Mesendoderm (in vitro differentiated cells): Measurements from ENCODE around the gene DNAJC3.
"Not testable (repeated sequence)": the region's sequence is repeated elsewhere in the genome, so short reads cannot be mapped to it uniquely, and the experiment has no call there.

Experiments used
- DNase-seq: peaks from one replicate; pipeline ENCODE4 v3.0.0; 2013
- H2AK5ac ChIP-seq: 2 replicates; pipeline ENCODE4 v1.6.1; 2013; ENCODE audit warnings: low read length, inconsistent platforms
- H2BK120ac ChIP-seq: 2 replicates; pipeline ENCODE4 v1.6.1; 2013; ENCODE audit warnings: low read depth, mild to moderate bottlenecking, low read length, moderate library complexity, mixed read lengths
- H2BK15ac ChIP-seq: replicated peaks from 2 replicates; pipeline ENCODE4 v1.6.1; 2013; ENCODE audit warnings: low read depth, mild to moderate bottlenecking, moderate library complexity
- H2BK5ac ChIP-seq: 2 replicates; pipeline ENCODE4 v1.6.1; 2013; ENCODE audit warnings: low read length, inconsistent platforms
- H3K18ac ChIP-seq: 2 replicates; pipeline ENCODE4 v1.6.1; 2013; ENCODE audit warnings: mild to moderate bottlenecking, low read length, mixed read lengths
- H3K23ac ChIP-seq: one replicate; pipeline ENCODE4 v1.6.1; 2013; ENCODE audit warnings: low read length
- H3K27ac ChIP-seq: 2 replicates; pipeline ENCODE4 v1.5.1; 2013; ENCODE audit warnings: low read depth, mild to moderate bottlenecking, inconsistent platforms, low read length, moderate library complexity
- H3K27me3 ChIP-seq: 2 replicates; pipeline ENCODE4 v1.6.1; 2013; ENCODE audit warnings: low read length, control low read depth, mild to moderate bottlenecking, inconsistent platforms; ENCODE audit not compliant: insufficient read depth, poor library complexity
- H3K36me3 ChIP-seq: 2 replicates; pipeline ENCODE4 v1.6.1; 2013; ENCODE audit warnings: low read length, inconsistent platforms; ENCODE audit not compliant: control insufficient read depth, insufficient read depth
- H3K4ac ChIP-seq: one replicate; pipeline ENCODE4 v1.6.1; 2013; ENCODE audit warnings: low read depth, mild to moderate bottlenecking, low read length, moderate library complexity
- H3K4me1 ChIP-seq: 2 replicates; pipeline ENCODE4 v1.6.1; 2013; ENCODE audit warnings: low read depth, low read length, inconsistent platforms; ENCODE audit not compliant: control insufficient read depth
- H3K4me2 ChIP-seq: 2 replicates; pipeline ENCODE4 v1.6.1; 2013; ENCODE audit warnings: low read length
- H3K4me3 ChIP-seq: 2 replicates; pipeline ENCODE4 v1.5.1; 2013; ENCODE audit warnings: mild to moderate bottlenecking, low read length
- H3K56ac ChIP-seq: one replicate; pipeline ENCODE4 v1.6.1; 2013; ENCODE audit warnings: low read length
- H3K79me1 ChIP-seq: 2 replicates; pipeline ENCODE4 v1.6.1; 2013; ENCODE audit warnings: low read length, inconsistent platforms
- H3K79me2 ChIP-seq: 2 replicates; pipeline ENCODE4 v1.6.1; 2013; ENCODE audit warnings: mild to moderate bottlenecking, low read length; ENCODE audit not compliant: control insufficient read depth, insufficient read depth
- H3K9ac ChIP-seq: 2 replicates; pipeline ENCODE4 v1.6.1; 2013; ENCODE audit warnings: low read length, inconsistent platforms
- H4K5ac ChIP-seq: one replicate; pipeline ENCODE4 v1.6.1; 2013; ENCODE audit warnings: low read length
- H4K8ac ChIP-seq: one replicate; pipeline ENCODE4 v1.6.1; 2013; ENCODE audit warnings: low read depth, mild to moderate bottlenecking, control low read depth, low read length, moderate library complexity
- WGBS: extraction: QIAGEN DNeasy Blood & Tissue Kit; methylation state at CpG from one replicate; pipeline ENCODE4 v1.1.7; 2013; ENCODE audit warnings: low lambda C conversion rate, missing lambda C conversion rate; ENCODE audit not compliant: insufficient coverage; ENCODE audit errors: extremely low coverage; 5-methylcytosine and 5-hydroxymethylcytosine counted together

Gene DNAJC3

DNA sequence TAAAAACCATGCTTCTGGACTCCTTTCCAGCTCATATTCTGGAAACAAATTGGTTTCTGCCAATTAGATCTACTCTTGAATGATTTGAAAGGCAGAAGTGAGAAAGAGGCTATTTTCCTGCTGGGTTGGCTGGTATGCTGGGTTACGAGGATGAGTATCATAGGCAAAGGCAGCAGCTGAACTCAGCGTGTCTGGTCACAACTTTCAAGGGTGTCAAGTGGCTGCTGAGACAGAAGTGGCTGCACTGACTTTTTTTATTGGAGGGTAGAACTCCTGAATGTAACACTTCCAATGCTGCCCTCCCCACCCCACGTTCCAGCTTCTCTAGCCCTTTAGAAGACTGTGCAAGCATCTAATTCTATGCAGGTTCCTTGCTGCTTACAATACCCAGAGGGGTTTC is 24.1 kb upstream of the DNAJC3 start:
- Histone ChIP-seq H3K9ac (no peak overlapping the region), H2AK5ac (no peak overlapping the region), H3K27me3 (no peaks in the 10 kb centered on the region), H3K4me3 (no peak overlapping the region), H3K79me2 (no peaks in the 10 kb centered on the region), H2BK5ac (no peak overlapping the region), H3K27ac (no peak overlapping the region), H3K4me2 (no peak overlapping the region), H3K4me1 (no peaks in the 10 kb centered on the region), H2BK120ac (no peak overlapping the region), H3K18ac (no peak overlapping the region), H3K56ac (no peak overlapping the region), H3K23ac (no peak overlapping the region), H3K36me3 (no peaks in the 10 kb centered on the region), H2BK15ac (no peak overlapping the region), H3K4ac (no peak overlapping the region), H3K79me1 (no peaks in the 10 kb centered on the region), H4K8ac (no peak overlapping the region), H4K5ac (no peak overlapping the region)
- peak; percentile 53 for DNase-seq
- no CpG with 5 or more reads among the region's 3 CpGs for whole genome bisulfite sequencing

DNA sequence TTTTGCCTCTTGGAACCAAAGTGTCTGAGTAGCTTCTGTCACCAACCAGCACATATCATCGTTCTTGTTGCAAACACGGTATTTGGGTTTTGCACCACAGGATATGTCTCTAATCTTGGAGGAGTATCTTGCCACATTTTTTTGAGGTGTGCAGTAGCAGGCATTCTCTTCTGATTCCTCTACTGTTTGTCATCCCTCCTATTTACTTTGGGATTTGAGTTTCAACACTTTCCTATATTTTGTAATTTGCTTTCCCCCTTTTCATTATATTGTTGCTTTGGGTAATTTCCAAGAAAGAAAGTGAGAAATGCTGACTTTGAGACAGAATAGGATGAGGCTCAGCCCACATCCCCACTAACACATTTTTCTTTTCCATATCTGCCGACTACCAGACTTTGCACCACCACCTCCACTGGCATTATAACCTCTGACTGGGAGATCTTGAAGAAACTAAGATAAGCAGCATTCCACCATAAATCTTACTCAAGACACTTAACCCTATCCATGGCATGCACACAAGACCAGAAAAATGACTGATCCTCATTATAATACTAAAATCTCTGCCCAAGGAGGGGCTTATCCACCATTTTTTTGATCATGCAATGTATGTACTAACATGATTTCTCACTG is 20.4 kb upstream of the DNAJC3 start:
- Histone ChIP-seq H3K23ac (no peak overlapping the region), H3K4me3 (no peak overlapping the region), H2BK120ac (no peak overlapping the region), H3K56ac (no peak overlapping the region), H3K4me1 (no peaks in the 10 kb centered on the region), H3K27me3 (no peaks in the 10 kb centered on the region), H2AK5ac (no peak overlapping the region), H2BK15ac (no peak overlapping the region), H3K36me3 (no peaks in the 10 kb centered on the region), H3K9ac (no peak overlapping the region), H4K8ac (no peak overlapping the region), H2BK5ac (no peak overlapping the region), H3K4ac (no peak overlapping the region), H3K79me1 (no peaks in the 10 kb centered on the region), H4K5ac (no peak overlapping the region), H3K4me2 (no peak overlapping the region), H3K27ac (no peak overlapping the region), H3K18ac (no peak overlapping the region), H3K79me2 (no peaks in the 10 kb centered on the region)
- no peak for DNase-seq
- no CpG with 5 or more reads among the region's 3 CpGs for WGBS

- no peak overlapping the region for H2BK15ac ChIP-seq
- no peak overlapping the region for H3K4ac ChIP-seq
- H3K79me1 ChIP-seq: no peaks in the 10 kb centered on the region
- no peak overlapping the region for H4K5ac ChIP-seq
- no peak overlapping the region for H2AK5ac ChIP-seq
- H3K23ac ChIP-seq: no peak overlapping the region
- no peaks in the 10 kb centered on the region for H3K79me2 ChIP-seq
- no peaks in the 10 kb centered on the region for H3K36me3 ChIP-seq
- no peak overlapping the region for H2BK120ac ChIP-seq
- H3K4me2 ChIP-seq: no peak overlapping the region
- H2BK5ac ChIP-seq: no peak overlapping the region
- no peak overlapping the region for H3K9ac ChIP-seq
- DNase-seq: no peak
- H3K56ac ChIP-seq: no peak overlapping the region
- no peak overlapping the region for H4K8ac ChIP-seq
- no peak overlapping the region for H3K27ac ChIP-seq
- no peaks in the 10 kb centered on the region for H3K4me1 ChIP-seq
- no peak overlapping the region for H3K4me3 ChIP-seq
- no peak overlapping the region for H3K18ac ChIP-seq
- no peaks in the 10 kb centered on the region for H3K27me3 ChIP-seq
Observed at GRCh38 chr13:95659500-95659899, 17.4 kb upstream of the DNAJC3 start.

GRCh38 chr13:95660981-95661581 is 15.9 kb upstream of the DNAJC3 start:
- H3K4ac ChIP-seq: no peak overlapping the region
- H4K8ac ChIP-seq: no peak overlapping the region
- H3K56ac ChIP-seq: no peak overlapping the region
- no peak overlapping the region for H3K9ac ChIP-seq
- H2BK15ac ChIP-seq: no peak overlapping the region
- no peak overlapping the region for H3K4me2 ChIP-seq
- H3K79me2 ChIP-seq: no peaks in the 10 kb centered on the region
- H3K4me3 ChIP-seq: no peak overlapping the region
- H3K4me1 ChIP-seq: no peaks in the 10 kb centered on the region
- no peak overlapping the region for H2BK5ac ChIP-seq
- no peak overlapping the region for H3K27ac ChIP-seq
- H3K18ac ChIP-seq: no peak overlapping the region
- no peaks in the 10 kb centered on the region for H3K79me1 ChIP-seq
- no peak overlapping the region for H2AK5ac ChIP-seq
- H3K36me3 ChIP-seq: no peaks in the 10 kb centered on the region
- DNase-seq: peak; percentile 50
- no peak overlapping the region for H3K23ac ChIP-seq
- no peak overlapping the region for H4K5ac ChIP-seq
- no peaks in the 10 kb centered on the region for H3K27me3 ChIP-seq
- no peak overlapping the region for H2BK120ac ChIP-seq

DNA sequence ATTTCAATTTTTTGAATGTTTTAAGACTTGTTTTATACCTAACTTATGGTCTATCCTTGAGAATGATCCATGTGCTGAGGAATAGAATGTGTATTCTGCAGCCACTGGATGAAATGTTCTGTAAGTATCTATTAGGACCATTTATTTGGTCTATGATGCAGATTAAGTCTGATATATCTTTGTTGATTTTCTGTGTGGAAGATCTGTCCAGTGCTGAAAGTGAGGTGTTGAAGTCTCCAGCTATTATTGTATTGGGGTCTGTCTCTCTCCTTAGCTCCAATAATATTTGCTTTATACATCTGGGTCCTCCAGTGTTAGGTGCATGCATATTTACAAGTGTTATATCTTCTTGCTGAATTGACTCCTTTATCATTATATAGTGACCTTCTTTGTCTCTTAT is 9.7 kb upstream of the DNAJC3 start:
- H2BK5ac ChIP-seq, H2AK5ac ChIP-seq, DNase-seq, H3K4me2 ChIP-seq, H3K79me2 ChIP-seq, H3K27ac ChIP-seq, H3K4ac ChIP-seq, H2BK120ac ChIP-seq, H3K79me1 ChIP-seq, H3K23ac ChIP-seq, H3K18ac ChIP-seq, H3K4me1 ChIP-seq, H2BK15ac ChIP-seq, H3K27me3 ChIP-seq, H4K5ac ChIP-seq, H3K36me3 ChIP-seq, H3K56ac ChIP-seq, H3K9ac ChIP-seq, H4K8ac ChIP-seq, H3K4me3 ChIP-seq: not testable (repeated sequence)

- H3K4me1 ChIP-seq: no peaks in the 10 kb centered on the region
- H3K18ac ChIP-seq: no peak overlapping the region
- no peaks in the 10 kb centered on the region for H3K27me3 ChIP-seq
- no peaks in the 10 kb centered on the region for H3K36me3 ChIP-seq
- no peaks in the 10 kb centered on the region for H3K79me2 ChIP-seq
- H3K4me2 ChIP-seq: no peak overlapping the region
- no peak overlapping the region for H2AK5ac ChIP-seq
- H4K8ac ChIP-seq: no peak overlapping the region
- H3K56ac ChIP-seq: no peak overlapping the region
- no peak overlapping the region for H3K9ac ChIP-seq
- H3K4ac ChIP-seq: no peak overlapping the region
- H3K79me1 ChIP-seq: no peaks in the 10 kb centered on the region
- H3K27ac ChIP-seq: no peak overlapping the region
- no peak for DNase-seq
- H3K23ac ChIP-seq: no peak overlapping the region
- WGBS: no CpG with 5 or more reads among the region's 5 CpGs
- H4K5ac ChIP-seq: no peak overlapping the region
- H3K4me3 ChIP-seq: no peak overlapping the region
- no peak overlapping the region for H2BK15ac ChIP-seq
- no peak overlapping the region for H2BK120ac ChIP-seq
- H2BK5ac ChIP-seq: no peak overlapping the region
Observed at GRCh38 chr13:95671597-95671996, 5.3 kb upstream of the DNAJC3 start.
